Activated gamma-delta T cell (primary cell): ENCODE measurements around the gene SLC34A3.
A peak's percentile ranks its signal among the peaks of the same experiment; 100 is the strongest.

ENCODE experiments used
- DNase-seq: peaks from one replicate; lab custom pipeline; 2025; lab: John Stamatoyannopoulos, UW

The SLC34A3 gene

GRCh38 chr9:137217276-137218211 lies 13.2 kb upstream of the SLC34A3 start:
- no peak for DNase-seq

DNA sequence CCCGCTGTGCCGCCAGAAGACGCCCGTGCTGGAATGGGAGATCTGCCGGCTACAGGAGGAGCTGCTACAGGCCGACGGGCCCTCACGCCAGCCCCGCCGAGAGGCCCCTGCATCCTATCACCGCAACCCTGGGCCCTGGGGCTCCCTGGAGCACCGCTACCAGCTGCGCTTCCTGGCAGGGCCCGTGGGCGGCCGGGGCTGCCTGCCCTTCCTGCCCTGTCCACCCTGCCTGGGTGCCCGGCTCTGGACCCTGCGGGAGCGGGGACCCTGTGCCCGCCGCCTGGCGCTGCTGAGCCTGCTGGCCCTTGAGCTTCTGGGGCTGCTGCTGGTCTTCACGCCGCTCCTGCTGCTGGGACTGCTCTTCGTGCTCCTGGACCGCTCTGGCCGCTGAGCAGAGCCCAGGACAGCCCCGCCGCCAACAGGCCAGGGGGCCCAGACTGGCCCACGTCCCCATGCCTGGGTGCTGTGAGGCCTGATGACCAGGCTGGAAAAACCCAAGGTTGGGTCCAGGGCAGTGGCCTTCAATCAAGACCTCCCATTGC lies 12.4 kb upstream of the SLC34A3 start:
- no peak for DNase-seq

DNA sequence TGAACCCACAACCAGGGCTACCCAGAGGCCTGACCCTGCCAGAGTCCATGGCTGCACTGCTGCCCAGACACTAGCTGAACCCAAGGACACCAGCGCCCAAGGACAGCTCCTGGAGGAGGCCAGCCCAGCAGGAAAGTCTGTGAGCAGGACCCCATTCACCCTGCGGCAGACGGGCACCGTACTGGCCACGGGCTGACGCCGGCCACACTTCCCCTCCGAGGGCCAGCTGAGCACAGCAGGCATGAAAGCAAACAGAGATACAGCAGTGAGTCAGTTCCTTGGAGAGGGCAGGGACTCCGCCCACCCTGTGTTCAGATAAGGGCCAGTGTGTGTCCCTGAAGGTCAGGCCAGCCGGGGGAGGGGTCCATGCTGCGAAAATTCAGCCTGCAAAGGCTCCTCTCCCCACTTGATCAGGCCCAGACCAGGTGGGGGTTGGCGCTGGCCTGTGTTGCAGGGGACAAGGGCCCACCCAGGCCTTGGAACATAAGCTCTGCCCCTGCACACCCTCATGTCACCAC lies 11.9 kb upstream of the SLC34A3 start:
- DNase-seq = no peak

DNA sequence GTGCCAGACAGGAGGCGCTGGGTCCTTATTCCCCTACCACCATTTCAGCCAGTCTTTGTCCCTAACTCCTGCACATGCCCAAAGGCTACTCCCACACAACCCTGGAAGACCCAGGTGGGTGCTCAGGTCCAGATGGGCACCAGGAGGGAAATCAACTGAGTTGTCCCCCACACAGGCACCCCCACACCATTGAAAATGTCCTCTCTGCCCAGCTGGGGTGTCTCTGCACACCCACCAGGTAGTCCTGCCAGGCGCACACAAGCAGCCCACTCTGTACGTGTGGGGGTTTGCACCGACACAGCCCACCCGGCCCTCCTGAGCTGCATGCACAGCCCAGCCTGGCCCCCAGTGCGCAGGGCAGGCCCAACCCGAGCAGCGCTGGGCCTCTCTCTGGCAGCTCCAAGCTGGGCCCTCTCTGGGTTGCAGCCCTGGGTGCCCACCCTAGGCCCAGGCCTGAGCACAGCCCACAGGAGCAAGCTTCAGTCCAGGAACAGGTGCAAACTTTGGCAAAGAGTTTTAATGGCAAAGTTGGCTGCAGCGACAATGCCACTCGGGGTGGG lies 10.9 kb upstream of the SLC34A3 start:
- DNase-seq = no peak

- no peak for DNase-seq
Measured at GRCh38 chr9:137220317-137221094, 10.2 kb upstream of the SLC34A3 start.

GRCh38 chr9:137221095-137221505 lies 9.6 kb upstream of the SLC34A3 start:
- DNase-seq = no peak

DNA sequence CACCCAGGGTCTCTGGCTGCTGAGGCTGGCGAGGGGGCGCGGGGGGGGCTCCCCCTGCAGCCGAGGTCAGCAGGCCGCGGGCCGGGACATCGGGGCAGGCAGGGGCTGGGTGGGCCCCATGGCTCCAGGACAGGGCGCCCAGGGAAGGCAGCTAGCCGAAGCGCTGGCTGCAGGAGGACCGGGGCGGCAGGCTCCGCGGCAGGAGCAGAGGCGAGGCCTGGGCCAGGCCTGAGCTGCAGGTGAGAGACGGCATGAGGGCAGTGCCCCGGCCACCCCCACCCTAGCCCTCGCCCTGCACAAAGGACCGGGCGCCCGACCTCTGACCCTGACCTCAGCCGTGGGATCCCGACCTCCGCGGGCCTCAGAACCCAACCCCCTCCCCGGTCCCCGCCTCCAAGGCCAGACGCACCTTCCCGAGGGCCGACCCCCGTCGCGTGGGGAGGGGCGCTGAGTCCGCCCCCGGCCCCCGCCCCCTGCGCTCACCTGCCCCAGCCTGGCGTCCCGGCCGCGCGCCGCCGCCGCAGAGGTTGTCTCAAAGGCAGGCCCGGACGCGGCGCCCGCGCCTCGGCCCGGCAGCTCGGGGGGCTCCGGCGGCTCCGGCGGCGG lies 9.1 kb upstream of the SLC34A3 start:
- DNase-seq = no peak

DNA sequence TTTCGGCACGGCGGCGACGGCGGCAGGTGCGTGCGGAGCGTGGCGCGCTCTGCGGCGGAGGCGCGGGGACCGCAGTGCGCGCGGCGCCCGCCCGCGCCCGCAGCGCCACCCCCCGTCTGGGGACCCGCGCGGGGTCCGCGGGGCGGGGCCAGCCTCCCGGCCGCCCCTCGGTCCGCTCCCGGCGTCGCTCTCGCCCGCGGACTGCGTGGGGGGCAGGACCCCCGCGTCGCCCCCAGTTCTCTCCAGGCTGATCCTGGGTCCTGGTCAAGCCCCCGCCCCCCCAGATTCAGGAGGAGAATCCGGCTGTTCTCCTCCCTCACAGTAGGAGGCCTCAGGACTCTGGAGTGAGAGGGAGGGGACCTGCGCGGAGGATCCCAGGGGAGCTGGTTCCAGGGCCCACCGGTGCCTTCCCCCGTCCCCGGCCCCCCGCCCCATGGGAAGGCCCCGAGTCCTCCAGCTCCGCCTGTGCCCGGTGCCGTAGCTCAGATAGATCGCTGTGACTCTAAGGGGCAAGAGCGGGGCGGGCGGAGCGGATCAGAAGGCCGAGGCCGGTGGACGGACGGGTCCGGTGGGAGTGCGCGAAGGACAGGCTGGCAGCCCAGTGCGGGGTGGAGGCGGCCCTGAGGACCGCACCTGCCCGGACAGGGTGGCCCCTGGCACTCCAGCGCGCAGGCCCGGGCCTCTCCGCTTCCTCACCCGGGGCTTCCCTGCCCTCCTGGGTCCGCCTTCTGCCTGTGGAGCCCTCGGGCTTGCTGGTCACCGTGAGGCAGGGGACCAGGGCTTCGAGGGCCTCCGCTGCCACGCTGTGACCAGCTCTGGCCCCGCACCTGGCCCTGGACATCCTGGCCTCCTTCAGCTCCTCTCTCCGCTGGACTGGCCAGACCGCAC lies 8.3 kb upstream of the SLC34A3 start, which contains the start of gene RNF208:
Gene RNF208, minus strand, starts transcription at position 51 of the 888 bp plus-strand sequence. CDS start 1,028 bp downstream, outside the sequence.
- no peak for DNase-seq

DNA sequence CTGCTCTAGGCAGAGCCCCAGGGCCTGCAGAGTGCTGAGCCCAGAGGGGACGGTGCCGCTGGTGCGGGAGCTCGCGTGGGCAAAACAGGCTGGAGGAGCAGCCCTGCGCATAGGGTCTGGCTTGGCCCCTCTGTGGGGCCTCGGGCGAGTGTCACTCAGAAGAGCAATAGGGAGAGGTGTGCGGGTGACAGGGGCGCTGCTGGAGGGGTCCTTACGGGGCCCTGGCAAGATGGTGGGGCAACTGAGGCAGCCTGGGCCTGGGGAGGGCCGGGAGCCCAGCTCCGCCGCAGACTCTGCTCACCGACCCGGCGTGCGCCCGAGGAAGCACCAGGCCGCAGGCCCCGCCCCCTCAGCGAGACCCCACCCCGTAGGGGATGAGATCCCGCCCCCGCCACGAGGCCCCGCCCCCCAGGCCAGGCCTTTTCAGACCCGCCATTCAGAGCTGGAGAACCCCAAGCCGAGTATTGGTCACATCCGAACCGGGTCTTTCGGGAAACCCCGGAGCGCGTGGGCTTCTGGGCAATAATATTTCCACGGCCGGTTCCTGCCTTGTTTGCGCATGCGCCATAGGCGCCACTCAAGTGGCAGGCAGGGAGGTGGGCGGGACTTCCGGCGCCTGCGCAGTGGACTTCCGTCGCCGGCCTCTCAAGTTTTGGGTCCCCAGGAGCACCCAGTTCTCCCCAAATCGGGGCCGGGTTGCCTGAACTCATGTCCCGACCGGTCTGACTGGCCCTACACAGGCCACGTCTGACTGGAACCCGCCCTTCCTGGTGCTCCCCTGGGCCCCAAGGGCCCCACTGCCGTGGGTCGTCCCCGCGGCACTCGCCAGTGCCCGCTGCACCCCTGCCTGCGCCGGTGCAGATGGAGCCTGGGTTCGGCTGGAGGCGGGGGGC lies 7.4 kb upstream of the SLC34A3 start:
- DNase-seq = peak; percentile 95

DNA sequence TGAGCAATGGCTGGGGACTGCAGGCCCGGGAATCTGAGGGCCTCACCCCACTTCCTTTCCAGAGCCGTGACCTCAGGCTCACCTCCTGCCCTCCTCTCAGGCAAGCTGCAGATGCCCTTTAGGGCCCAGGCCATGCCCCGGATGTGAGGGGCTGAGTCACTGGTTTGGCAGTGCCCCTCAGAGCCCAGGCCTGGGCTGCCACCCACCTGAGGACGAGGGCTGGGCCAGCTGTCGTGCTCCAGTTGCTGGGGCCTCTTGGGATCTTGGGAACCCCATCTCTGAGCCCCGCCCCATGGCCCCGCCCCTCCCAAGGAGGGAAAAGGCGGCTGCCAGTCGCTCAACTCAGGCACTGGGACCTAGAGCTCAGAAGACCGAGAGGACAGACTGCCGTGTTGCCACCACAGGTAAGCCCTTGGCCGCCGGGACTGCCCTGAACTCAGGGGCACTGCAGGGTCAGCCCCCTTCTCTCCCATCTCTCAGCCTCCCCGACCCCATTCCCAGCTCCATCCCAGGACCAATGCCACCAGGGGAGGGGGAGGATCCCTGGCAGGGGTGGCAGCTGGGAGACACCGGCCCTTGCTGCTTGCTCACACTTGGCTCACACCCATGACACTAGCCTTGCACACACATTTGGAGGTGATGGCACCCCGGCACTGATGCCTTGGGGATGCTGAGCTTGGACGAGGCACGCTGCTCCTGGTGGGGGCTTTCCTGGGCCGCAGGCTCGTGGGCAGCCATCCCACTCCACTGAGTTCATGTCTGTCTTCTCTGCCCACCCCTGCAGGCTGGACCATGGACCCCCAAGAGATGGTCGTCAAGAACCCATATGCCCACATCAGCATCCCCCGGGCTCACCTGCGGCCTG lies 5.6 kb upstream of the SLC34A3 start, which contains the start of gene CYSRT1:
Gene CYSRT1, plus strand, starts transcription at position 345 of the 865 bp plus-strand sequence. Its CDS starts 448 bp downstream, at position 793.
- DNase-seq = no peak

DNA sequence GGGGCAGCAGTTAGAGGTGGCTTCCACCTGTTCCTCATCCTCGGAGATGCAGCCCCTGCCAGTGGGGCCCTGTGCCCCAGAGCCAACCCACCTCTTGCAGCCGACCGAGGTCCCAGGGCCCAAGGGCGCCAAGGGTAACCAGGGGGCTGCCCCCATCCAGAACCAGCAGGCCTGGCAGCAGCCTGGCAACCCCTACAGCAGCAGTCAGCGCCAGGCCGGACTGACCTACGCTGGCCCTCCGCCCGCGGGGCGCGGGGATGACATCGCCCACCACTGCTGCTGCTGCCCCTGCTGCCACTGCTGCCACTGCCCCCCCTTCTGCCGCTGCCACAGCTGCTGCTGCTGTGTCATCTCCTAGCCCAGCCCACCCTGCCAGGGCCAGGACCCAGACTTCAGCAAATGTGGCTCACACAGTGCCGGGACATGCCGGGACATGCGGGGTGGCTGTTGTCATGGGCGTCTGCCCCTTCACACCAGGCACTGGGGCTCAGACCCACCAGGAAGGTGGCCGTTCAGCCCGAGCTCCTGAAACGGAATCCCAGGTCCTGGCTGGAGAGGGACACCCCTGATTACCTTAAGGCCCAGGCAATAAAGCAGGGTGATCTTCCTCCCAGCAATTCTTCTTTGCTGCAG lies 4.9 kb upstream of the SLC34A3 start:
- DNase-seq = no peak

- no peak for DNase-seq
Measured at GRCh38 chr9:137226338-137227053, 4.2 kb upstream of the SLC34A3 start.

DNA sequence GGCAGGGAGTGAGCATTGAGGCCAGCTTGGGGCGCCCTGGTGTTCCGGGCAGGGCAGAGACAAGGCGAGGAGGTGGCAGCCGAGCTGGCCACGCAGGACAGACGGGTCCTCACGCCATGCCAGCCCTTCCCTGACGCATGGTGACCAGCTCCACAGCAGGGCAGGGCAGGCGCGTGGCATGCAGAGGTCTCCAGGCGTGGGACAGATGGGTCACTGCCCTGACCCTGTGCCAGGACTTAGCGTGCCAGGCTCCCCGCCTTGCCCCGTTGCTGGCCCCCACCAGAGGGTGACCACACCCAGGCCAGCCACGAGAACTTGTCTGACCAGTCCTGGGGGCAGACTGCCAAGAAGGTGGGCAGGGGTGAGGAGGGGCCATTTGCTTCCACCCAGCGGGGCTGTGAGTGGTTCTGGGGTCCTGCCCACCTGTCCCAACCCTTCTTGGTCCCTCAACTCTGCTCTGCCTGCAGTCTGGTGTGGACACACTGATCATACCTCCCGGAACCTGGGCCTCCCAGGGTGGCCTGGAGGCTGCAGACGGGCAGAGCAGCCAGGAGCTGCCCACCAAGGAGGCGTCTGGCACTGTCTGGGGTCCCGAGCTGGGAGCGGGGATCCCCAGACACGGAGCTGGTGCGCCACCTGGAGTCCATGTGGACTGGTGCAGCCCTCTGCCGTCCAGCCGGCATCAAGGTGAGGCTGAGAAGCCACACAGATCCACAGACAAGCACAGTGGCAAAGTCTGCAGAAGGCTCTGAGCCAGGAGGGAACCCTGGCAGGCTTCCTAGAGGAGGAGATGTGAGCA lies 3.4 kb upstream of the SLC34A3 start, which contains the start of gene RNF224:
Gene RNF224, plus strand, starts transcription at position 449 of the 799 bp plus-strand sequence. CDS start 834 bp downstream, outside the sequence.
- peak; percentile 48 for DNase-seq

GRCh38 chr9:137227853-137228505 lies 2.7 kb upstream of the SLC34A3 start:
- DNase-seq = no peak

- no peak for DNase-seq
Measured at GRCh38 chr9:137228506-137228967, 2.2 kb upstream of the SLC34A3 start.
